Measurements from ENCODE around the gene C2CD4D. TPM values are rescaled to one million over a fixed set of nuclear protein-coding genes. Genes with fewer than 3 reads are reported as not detected.
A peak's percentile ranks its signal among the peaks of the same experiment; 100 is the strongest.

The C2CD4D gene
- total and polyA plus RNA-seq, 2 donors = 0.05 to 0.34 TPM

DNA sequence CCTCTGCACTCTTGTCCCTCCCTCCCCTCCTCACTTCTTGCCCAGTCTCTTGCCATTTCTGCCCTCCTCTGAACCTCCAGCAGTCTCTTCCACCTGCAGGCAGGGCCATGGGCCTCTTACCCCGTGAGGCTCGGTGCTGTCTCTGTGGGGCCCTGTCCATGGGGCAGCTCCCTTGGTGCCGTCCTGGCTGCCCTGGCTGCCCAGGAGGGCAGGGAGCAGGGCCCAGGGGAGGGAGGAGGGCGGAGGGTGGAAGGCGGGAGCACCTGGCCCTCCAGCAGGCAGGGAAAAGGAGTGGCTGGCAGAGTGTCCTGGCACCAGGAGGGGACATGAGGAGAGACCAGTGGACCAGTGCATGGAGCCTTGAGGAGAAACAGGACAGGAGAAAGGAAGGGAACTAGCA is 8.0 kb downstream of the C2CD4D start, which contains the start of gene RORC:
Gene RORC, minus strand, starts transcription at position 198 of the 400 bp plus-strand sequence. Its CDS starts 38 bp downstream, at position 160.
- H3K4me1 ChIP-seq (ENCODE audit: control insufficient read depth in 2 of 2, insufficient read depth in 2 of 2, low read length in 2 of 2) = peaks cover 64 to 91% of the 10 kb centered on the region in 2 donors
- H3K27ac ChIP-seq (ENCODE audit: low read depth in 1 of 2, low read length in 1 of 2) = peak within 1 kb of the TSS; percentile 3 to 87
- WGBS = 95% methylated on average over 5 of the region's 5 CpGs
- no peaks in the 10 kb centered on the region for H3K36me3 ChIP-seq (ENCODE audit: control insufficient read depth in 2 of 2, insufficient read depth in 2 of 2, low read length in 1 of 2)
- no peak for DNase-seq (ENCODE audit: low read depth in 6 of 9, low spot score in 9 of 9)
- H3K4me3 ChIP-seq (ENCODE audit: low read length in 2 of 2) = no peak within 1 kb of the TSS
- no peaks in the 10 kb centered on the region for H3K27me3 ChIP-seq (ENCODE audit: control insufficient read depth in 2 of 2, insufficient read depth in 1 of 2, low read length in 1 of 2)
- no peaks in the 10 kb centered on the region for H3K9me3 ChIP-seq (ENCODE audit: control insufficient read depth in 2 of 2, insufficient read depth in 1 of 2, low read length in 1 of 2)

DNA sequence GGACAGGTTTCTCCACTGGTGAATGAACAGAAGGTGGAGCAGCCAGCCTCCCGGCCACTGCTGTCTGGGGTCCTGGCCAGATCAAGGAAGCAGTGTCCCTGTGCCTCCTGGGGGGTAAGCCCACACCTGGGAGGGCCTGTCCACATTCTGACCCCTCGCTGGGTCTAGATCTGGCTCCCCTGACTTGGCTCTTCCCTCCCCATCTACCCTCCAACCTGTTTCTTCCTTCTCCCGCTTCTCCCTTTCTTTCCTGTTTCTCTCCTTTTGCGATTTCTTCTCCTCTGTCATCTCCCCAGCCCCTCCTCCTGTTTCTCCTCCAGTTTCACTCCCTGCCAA is 8.4 kb downstream of the C2CD4D start:
- H3K36me3 ChIP-seq (ENCODE audit: control insufficient read depth in 2 of 2, insufficient read depth in 2 of 2, low read length in 1 of 2) = no peaks in the 10 kb centered on the region
- H3K4me1 ChIP-seq (ENCODE audit: control insufficient read depth in 2 of 2, insufficient read depth in 2 of 2, low read length in 2 of 2) = peaks cover 67 to 91% of the 10 kb centered on the region in 2 donors
- no peaks in the 10 kb centered on the region for H3K9me3 ChIP-seq (ENCODE audit: control insufficient read depth in 2 of 2, insufficient read depth in 1 of 2, low read length in 1 of 2)
- 98% methylated on average over 4 of the region's 4 CpGs for WGBS
- peak overlapping the region in 1 of 2 donors; percentile 3 for H3K27ac ChIP-seq (ENCODE audit: low read depth in 1 of 2, low read length in 1 of 2)
- no peak overlapping the region for H3K4me3 ChIP-seq (ENCODE audit: low read length in 2 of 2)
- no peaks in the 10 kb centered on the region for H3K27me3 ChIP-seq (ENCODE audit: control insufficient read depth in 2 of 2, insufficient read depth in 1 of 2, low read length in 1 of 2)
- DNase-seq (ENCODE audit: low read depth in 6 of 9, low spot score in 9 of 9) = no peak

DNA sequence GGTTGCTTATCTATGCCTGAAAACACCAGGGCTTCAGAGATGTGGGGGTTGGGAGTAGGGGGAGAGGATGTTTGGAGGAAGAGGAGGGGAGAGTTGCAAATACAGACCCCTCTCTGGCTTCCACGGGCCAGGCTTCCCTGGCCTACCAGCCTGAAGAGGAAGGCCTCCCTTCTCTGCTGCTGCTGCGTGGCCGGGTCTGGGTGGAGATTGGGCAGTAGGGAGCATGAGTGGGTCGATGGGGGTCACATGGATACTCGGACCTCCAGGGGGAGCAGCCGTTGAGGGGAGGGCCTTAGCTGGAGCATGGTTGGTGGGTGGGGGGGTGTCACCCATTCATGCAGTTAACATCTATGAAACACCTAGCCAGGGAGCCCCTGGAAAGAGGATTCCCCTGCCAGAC is 9.6 kb downstream of the C2CD4D start:
- H3K4me3 ChIP-seq (ENCODE audit: low read length in 2 of 2) = no peak overlapping the region
- H3K36me3 ChIP-seq (ENCODE audit: control insufficient read depth in 2 of 2, insufficient read depth in 2 of 2, low read length in 1 of 2) = peaks cover 0 to under 1% of the 10 kb centered on the region in 2 donors
- DNase-seq (ENCODE audit: low read depth in 6 of 9, low spot score in 9 of 9) = no peak
- WGBS = 59% methylated on average over 6 of the region's 6 CpGs
- H3K27me3 ChIP-seq (ENCODE audit: control insufficient read depth in 2 of 2, insufficient read depth in 1 of 2, low read length in 1 of 2) = no peaks in the 10 kb centered on the region
- H3K9me3 ChIP-seq (ENCODE audit: control insufficient read depth in 2 of 2, insufficient read depth in 1 of 2, low read length in 1 of 2) = peaks cover 0 to 6% of the 10 kb centered on the region in 2 donors
- peaks cover 68 to 98% of the 10 kb centered on the region in 2 donors for H3K4me1 ChIP-seq (ENCODE audit: control insufficient read depth in 2 of 2, insufficient read depth in 2 of 2, low read length in 2 of 2)
- peak overlapping the region; percentile 87 to 92 for H3K27ac ChIP-seq (ENCODE audit: low read depth in 1 of 2, low read length in 1 of 2)

- H3K9me3 ChIP-seq (ENCODE audit: control insufficient read depth in 2 of 2, insufficient read depth in 1 of 2, low read length in 1 of 2) = peaks cover 0 to 6% of the 10 kb centered on the region in 2 donors
- H3K4me3 ChIP-seq (ENCODE audit: low read length in 2 of 2) = peak overlapping the region in 1 of 2 donors; percentile 5
- peak in 1 of 9 donors; percentile 48 for DNase-seq (ENCODE audit: low read depth in 6 of 9, low spot score in 9 of 9)
- peak overlapping the region; percentile 87 to 92 for H3K27ac ChIP-seq (ENCODE audit: low read depth in 1 of 2, low read length in 1 of 2)
- no peaks in the 10 kb centered on the region for H3K27me3 ChIP-seq (ENCODE audit: control insufficient read depth in 2 of 2, insufficient read depth in 1 of 2, low read length in 1 of 2)
- peaks cover 68 to 98% of the 10 kb centered on the region in 2 donors for H3K4me1 ChIP-seq (ENCODE audit: control insufficient read depth in 2 of 2, insufficient read depth in 2 of 2, low read length in 2 of 2)
- peaks cover 0 to 3% of the 10 kb centered on the region in 2 donors for H3K36me3 ChIP-seq (ENCODE audit: control insufficient read depth in 2 of 2, insufficient read depth in 2 of 2, low read length in 1 of 2)
- 36% methylated on average over 4 of the region's 4 CpGs for WGBS
These were observed 10.1 kb downstream of the C2CD4D start for GRCh38 chr1:151829352-151830046.

DNA sequence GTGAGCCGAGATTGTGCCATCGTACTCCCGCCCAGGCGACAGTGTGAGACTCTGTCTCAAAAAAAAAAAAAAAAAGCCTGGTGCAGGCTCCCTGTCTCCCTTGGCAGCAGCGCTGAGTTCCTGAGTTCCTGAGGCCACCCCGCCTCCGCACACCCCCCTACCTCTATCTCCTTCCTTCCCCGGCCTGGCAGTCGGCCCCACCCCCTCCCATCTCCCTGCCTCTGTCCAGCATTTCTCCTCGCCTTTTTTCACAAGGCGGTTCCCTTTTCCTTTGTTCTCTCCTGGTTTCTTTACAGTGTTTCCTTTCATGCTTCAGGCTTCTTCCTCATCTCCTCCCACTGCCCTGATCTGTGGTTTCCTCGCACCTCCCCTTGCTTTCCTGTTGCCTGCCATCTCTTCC is 10.7 kb downstream of the C2CD4D start:
- DNase-seq (ENCODE audit: low read depth in 6 of 9, low spot score in 9 of 9) = peak in 1 of 9 donors; percentile 49
- peaks cover 0 to 6% of the 10 kb centered on the region in 2 donors for H3K9me3 ChIP-seq (ENCODE audit: control insufficient read depth in 2 of 2, insufficient read depth in 1 of 2, low read length in 1 of 2)
- peaks cover 64 to 98% of the 10 kb centered on the region in 2 donors for H3K4me1 ChIP-seq (ENCODE audit: control insufficient read depth in 2 of 2, insufficient read depth in 2 of 2, low read length in 2 of 2)
- peak overlapping the region in 1 of 2 donors; percentile 5 for H3K4me3 ChIP-seq (ENCODE audit: low read length in 2 of 2)
- WGBS = 1% methylated on average over 12 of the region's 12 CpGs
- H3K36me3 ChIP-seq (ENCODE audit: control insufficient read depth in 2 of 2, insufficient read depth in 2 of 2, low read length in 1 of 2) = peaks cover 1 to 3% of the 10 kb centered on the region in 2 donors
- H3K27me3 ChIP-seq (ENCODE audit: control insufficient read depth in 2 of 2, insufficient read depth in 1 of 2, low read length in 1 of 2) = no peaks in the 10 kb centered on the region
- peak overlapping the region; percentile 87 to 92 for H3K27ac ChIP-seq (ENCODE audit: low read depth in 1 of 2, low read length in 1 of 2)

GRCh38 chr1:151827853-151828252 is 11.8 kb downstream of the C2CD4D start:
- Histone ChIP-seq H3K4me1 (ENCODE audit: control insufficient read depth in 2 of 2, insufficient read depth in 2 of 2, low read length in 2 of 2) (peaks cover 57 to 98% of the 10 kb centered on the region in 2 donors), H3K27me3 (ENCODE audit: control insufficient read depth in 2 of 2, insufficient read depth in 1 of 2, low read length in 1 of 2) (no peaks in the 10 kb centered on the region), H3K9me3 (ENCODE audit: control insufficient read depth in 2 of 2, insufficient read depth in 1 of 2, low read length in 1 of 2) (peaks cover 0 to 6% of the 10 kb centered on the region in 2 donors), H3K27ac (ENCODE audit: low read depth in 1 of 2, low read length in 1 of 2) (peak overlapping the region; percentile 56 to 92), H3K4me3 (ENCODE audit: low read length in 2 of 2) (peak overlapping the region; percentile 18 to 28), H3K36me3 (ENCODE audit: control insufficient read depth in 2 of 2, insufficient read depth in 2 of 2, low read length in 1 of 2) (peaks cover 3 to 8% of the 10 kb centered on the region in 2 donors)
- DNase-seq (ENCODE audit: low read depth in 6 of 9, low spot score in 9 of 9) = no peak
- 21% methylated on average over 9 of the region's 9 CpGs for WGBS

DNA sequence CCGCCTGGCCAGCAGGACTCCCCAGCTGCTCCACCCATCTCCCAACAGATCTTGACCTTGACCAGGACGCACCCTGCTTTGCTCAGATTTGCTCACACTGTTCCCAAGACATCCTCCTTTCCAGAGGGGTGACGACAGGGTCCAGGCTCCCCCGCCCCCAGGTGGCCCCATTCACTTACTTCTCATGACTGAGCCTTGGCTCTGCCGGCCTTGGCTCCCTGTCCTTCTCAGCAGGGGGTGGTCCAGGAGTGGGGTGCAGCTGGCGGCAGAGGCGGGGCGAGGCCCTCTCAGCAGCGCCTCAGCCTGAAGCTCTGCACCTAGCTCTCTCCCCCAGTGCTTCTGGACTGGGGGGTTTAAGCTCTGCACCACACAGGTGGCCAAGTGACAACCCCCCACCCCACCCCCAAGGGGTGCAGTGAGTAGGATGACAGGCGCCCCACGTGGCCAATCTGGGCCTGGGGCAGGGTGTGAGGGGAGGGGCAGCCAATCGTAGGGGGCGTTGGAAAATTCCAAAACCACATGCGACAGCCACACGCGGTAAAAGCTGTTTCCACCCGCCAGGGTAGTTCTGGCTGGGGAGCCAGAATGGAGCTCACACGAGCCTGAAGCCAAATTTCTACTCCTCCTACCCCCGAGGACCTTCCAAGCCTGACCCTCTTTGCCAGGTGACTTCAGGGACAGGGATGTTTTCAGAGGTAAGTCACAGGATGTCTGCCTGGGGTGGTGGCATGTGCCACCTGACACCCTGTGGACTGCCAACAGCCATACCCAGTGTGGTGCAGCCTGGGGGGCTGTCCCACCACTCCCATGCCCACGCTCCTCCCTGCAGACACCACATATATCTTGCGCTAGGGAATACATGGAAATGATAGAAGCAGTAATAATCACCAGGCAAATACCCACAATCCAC is 13.6 kb downstream of the C2CD4D start:
- Histone ChIP-seq H3K9me3 (ENCODE audit: control insufficient read depth in 2 of 2, insufficient read depth in 1 of 2, low read length in 1 of 2) (peaks cover 0 to 6% of the 10 kb centered on the region in 2 donors), H3K36me3 (ENCODE audit: control insufficient read depth in 2 of 2, insufficient read depth in 2 of 2, low read length in 1 of 2) (peaks cover 3 to 13% of the 10 kb centered on the region in 2 donors), H3K27me3 (ENCODE audit: control insufficient read depth in 2 of 2, insufficient read depth in 1 of 2, low read length in 1 of 2) (no peaks in the 10 kb centered on the region), H3K4me1 (ENCODE audit: control insufficient read depth in 2 of 2, insufficient read depth in 2 of 2, low read length in 2 of 2) (peaks cover 42 to 100% of the 10 kb centered on the region in 2 donors), H3K27ac (ENCODE audit: low read depth in 1 of 2, low read length in 1 of 2) (peak overlapping the region; percentile 81 to 90), H3K4me3 (ENCODE audit: low read length in 2 of 2) (peak overlapping the region; percentile 69 to 89)
- peak; percentile 66 to 96 (median 88) for DNase-seq (ENCODE audit: low read depth in 6 of 9, low spot score in 9 of 9)
- WGBS = 31% methylated on average over 21 of the region's 21 CpGs

DNA sequence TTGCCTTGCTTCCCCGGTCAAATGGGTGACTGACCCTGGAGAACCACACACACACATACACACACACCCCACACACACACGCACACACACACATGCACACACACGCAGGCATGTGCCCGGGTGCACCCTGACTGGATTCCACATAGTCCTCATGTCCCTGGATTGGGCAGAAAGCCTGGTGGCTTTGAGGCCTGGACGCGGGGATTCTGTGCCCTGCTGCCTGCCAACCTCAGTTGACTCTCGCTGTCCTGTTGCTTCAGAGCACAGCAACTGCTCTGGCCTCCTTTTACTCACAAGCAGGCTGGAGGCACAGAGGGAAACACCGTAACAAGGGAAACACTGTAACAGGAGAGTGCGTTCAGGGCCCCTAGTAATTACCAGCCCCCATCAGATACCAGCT is 14.4 kb downstream of the C2CD4D start:
- Histone ChIP-seq H3K27ac (ENCODE audit: low read depth in 1 of 2, low read length in 1 of 2) (peak overlapping the region; percentile 81 to 90), H3K27me3 (ENCODE audit: control insufficient read depth in 2 of 2, insufficient read depth in 1 of 2, low read length in 1 of 2) (no peaks in the 10 kb centered on the region), H3K9me3 (ENCODE audit: control insufficient read depth in 2 of 2, insufficient read depth in 1 of 2, low read length in 1 of 2) (peaks cover 0 to 6% of the 10 kb centered on the region in 2 donors), H3K4me1 (ENCODE audit: control insufficient read depth in 2 of 2, insufficient read depth in 2 of 2, low read length in 2 of 2) (peaks cover 35 to 100% of the 10 kb centered on the region in 2 donors), H3K4me3 (ENCODE audit: low read length in 2 of 2) (peak overlapping the region; percentile 69 to 89), H3K36me3 (ENCODE audit: control insufficient read depth in 2 of 2, insufficient read depth in 2 of 2, low read length in 1 of 2) (peaks cover 7 to 13% of the 10 kb centered on the region in 2 donors)
- 66% methylated on average over 9 of the region's 9 CpGs for WGBS
- no peak for DNase-seq (ENCODE audit: low read depth in 6 of 9, low spot score in 9 of 9)
